Adrenal gland (tissue), 5 donors: ENCODE data around the gene GJC2.

Experiments
- POLR2A ChIP-seq, 2 donors: fragments of 450-650 bp; IDR thresholded peaks; one replicate each; pipeline ENCODE4 v1.6.1; 2017; ENCODE audit warnings: antibody characterized with exemption in 2 of 2, mild to moderate bottlenecking in 2 of 2, moderate library complexity in 1 of 2
- TF ChIP-seq, protein P1 (sequence below), 6 experiments: fragments of 450-650 bp in 4 of 6; fragments of 200-600 bp in 2 of 6; sonication (generic) in 1 of 6; IDR thresholded peaks; 1 replicate in 5 of 6; 2 replicates in 1 of 6; pipeline versions ENCODE4 v1.5.1 to v1.8.0; 2016 to 2021; ENCODE audit warnings: antibody characterized with exemption in 6 of 6, mild to moderate bottlenecking in 2 of 6, moderate library complexity in 1 of 6
- donor health status: DM: no; HTN: no; CAD: no.

- no peak for TF ChIP-seq POLR2A (IDR thresholded peaks at IDR 0.05)
- TF ChIP-seq, protein P1, sequence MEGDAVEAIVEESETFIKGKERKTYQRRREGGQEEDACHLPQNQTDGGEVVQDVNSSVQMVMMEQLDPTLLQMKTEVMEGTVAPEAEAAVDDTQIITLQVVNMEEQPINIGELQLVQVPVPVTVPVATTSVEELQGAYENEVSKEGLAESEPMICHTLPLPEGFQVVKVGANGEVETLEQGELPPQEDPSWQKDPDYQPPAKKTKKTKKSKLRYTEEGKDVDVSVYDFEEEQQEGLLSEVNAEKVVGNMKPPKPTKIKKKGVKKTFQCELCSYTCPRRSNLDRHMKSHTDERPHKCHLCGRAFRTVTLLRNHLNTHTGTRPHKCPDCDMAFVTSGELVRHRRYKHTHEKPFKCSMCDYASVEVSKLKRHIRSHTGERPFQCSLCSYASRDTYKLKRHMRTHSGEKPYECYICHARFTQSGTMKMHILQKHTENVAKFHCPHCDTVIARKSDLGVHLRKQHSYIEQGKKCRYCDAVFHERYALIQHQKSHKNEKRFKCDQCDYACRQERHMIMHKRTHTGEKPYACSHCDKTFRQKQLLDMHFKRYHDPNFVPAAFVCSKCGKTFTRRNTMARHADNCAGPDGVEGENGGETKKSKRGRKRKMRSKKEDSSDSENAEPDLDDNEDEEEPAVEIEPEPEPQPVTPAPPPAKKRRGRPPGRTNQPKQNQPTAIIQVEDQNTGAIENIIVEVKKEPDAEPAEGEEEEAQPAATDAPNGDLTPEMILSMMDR (IDR thresholded peaks at IDR 0.05): no peak
These were observed 21.6 kb downstream of the GJC2 start for GRCh38 chr1:228171221-228171891.
